Cardiac fibroblast (primary cell): ENCODE measurements around the gene MMP24.

Experiments used
- DNase-seq, 2 donors: peaks; one replicate each; pipeline versions ENCODE4 v3.0.0 to v3.0.0-alpha.2; 2010; ENCODE audit warnings: low read depth in 2 of 2
- H3K4me3 ChIP-seq, 2 donors: replicated peaks in 1 of 2; 1 replicate in 1 of 2; 2 replicates in 1 of 2; pipeline ENCODE4 v1.5.1; 2011; ENCODE audit warnings: low read depth in 2 of 2, low read length in 2 of 2, mild to moderate bottlenecking in 2 of 2, moderate library complexity in 1 of 2
- CTCF ChIP-seq: IDR thresholded peaks from one replicate; pipeline ENCODE4 v1.5.1; 2011; ENCODE audit warnings: low read depth, mild to moderate bottlenecking, low read length, inconsistent platforms

Gene MMP24

GRCh38 chr20:35206802-35207201, 19.7 kb upstream of the MMP24 start:
- no peak for DNase-seq
- no peak for TF ChIP-seq CTCF
- H3K4me3 ChIP-seq: no peak overlapping the region

DNA sequence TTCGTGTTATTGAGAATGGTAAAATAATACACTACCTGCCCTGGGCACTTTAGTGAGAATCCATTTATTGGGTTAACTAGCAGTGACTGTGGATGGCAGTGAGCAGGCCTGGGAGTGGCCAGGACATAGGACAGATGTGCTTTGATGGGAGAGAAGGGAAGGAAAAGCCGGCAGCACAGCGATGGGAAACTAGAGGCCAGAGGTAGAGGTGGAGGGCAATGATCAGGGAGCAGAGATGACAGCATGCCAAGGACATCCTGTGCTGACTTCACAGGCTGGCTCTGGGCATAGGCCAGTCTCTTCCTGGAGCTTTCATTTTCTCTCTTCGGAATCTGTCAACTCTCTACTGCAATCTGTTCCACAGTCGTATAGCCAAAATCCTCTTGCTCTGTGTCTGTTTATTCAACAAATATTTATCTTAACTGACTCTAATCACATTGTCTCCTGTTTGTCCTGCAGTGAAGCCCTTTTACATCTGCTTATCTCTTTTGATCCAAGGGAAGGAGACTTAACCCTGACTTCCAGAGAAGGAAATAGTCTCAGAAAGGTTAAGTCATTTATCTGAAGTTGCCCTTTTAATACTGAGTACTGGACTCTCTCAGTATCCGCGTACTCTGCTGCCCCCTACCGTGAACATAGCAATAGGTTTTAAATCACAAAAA, 18.4 kb upstream of the MMP24 start:
- DNase-seq: peak; percentile 87 to 89
- peak overlapping the region in 1 of 2 donors; percentile 9 for H3K4me3 ChIP-seq
- peak; percentile 64 for TF ChIP-seq CTCF

DNA sequence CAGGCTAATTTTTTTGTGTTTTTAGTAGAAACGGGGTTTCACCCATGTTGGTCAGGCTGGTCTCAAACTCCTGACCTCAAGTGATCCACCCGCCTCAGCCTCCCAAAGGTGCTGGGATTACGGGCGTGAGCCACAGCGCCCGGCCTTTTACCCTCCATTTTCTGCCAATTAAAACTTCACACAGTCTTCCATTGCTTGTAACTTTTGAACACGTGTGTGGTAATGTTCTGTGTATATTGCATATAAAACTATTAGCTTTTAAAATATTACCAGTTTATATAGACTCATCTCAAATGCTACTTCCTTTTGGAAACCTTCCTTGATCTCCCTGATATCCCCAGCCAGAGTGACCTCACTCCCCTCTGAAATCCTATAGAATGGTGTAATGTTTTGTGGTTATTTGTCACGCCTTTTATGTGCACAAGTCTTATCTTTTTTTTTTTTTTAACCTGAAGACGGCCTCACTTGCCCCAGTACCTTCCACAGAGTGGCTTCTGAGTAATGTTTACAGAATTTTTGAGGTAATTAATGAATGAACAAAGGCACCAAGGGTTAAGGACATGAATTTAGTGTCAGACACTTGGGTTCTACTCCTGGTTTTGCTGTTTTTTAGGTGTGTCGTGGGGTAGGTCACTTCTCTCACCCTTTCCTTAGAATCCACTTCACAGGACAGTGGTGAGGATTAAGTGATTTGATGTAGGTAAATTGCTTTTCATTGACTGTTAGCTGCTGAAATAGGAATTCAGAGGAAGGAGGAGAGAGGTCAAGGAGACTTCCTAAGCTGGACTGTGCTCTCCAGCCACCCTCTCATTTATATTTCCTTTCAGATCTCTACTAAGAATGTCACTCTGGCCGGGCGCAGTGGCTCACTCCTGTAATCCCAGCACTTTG, 11.2 kb upstream of the MMP24 start:
- TF ChIP-seq CTCF: no peak
- no peak overlapping the region for H3K4me3 ChIP-seq
- DNase-seq: peak in 1 of 2 donors; percentile 52

- no peak overlapping the region for H3K4me3 ChIP-seq
- no peak for TF ChIP-seq CTCF
- DNase-seq: no peak
These were observed 9.9 kb upstream of the MMP24 start for GRCh38 chr20:35216541-35216940.

DNA sequence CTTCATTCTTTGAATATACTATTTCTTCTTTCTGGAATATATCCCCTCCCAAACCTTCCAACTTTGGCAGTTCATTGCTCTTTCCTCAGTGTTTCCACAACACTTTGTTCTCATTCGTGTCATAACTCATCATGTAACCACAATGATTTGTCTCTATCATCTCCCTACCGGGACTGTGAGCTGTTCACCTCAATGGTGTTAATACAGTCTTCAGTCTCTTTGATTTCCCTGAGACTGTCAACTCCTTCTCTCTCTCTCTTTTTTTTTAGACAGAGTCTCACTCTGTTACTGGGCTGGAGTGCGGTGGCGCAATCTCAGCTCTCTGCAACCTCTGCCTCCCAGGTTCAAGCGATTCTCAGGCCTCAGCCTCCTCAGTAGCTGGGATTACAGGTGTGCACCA, 2.5 kb upstream of the MMP24 start:
- no peak overlapping the region for H3K4me3 ChIP-seq
- DNase-seq: no peak
- no peak for TF ChIP-seq CTCF

DNA sequence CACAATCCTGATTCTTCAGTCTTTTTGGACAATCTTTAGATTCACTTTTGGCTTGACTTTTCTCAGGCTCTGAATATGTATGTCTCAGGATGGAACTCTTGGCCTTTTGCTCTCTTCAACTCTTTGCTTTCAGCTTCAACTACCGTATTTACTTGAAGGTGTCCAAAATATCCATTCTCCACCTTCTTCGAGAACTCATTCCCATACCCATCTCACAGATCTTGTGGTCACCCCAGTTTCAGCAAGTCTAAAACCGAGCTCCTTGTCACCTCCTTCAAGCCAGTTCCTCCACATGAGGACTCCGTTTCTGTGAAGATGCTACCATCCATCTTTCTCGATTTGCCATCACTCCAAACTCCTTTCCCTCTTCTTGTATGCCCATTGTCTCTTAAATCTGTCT, 2.0 kb upstream of the MMP24 start:
- no peak for DNase-seq
- TF ChIP-seq CTCF: no peak
- H3K4me3 ChIP-seq: no peak overlapping the region
